ENCODE measurements around the gene MYOD1.

Gene MYOD1

DNA sequence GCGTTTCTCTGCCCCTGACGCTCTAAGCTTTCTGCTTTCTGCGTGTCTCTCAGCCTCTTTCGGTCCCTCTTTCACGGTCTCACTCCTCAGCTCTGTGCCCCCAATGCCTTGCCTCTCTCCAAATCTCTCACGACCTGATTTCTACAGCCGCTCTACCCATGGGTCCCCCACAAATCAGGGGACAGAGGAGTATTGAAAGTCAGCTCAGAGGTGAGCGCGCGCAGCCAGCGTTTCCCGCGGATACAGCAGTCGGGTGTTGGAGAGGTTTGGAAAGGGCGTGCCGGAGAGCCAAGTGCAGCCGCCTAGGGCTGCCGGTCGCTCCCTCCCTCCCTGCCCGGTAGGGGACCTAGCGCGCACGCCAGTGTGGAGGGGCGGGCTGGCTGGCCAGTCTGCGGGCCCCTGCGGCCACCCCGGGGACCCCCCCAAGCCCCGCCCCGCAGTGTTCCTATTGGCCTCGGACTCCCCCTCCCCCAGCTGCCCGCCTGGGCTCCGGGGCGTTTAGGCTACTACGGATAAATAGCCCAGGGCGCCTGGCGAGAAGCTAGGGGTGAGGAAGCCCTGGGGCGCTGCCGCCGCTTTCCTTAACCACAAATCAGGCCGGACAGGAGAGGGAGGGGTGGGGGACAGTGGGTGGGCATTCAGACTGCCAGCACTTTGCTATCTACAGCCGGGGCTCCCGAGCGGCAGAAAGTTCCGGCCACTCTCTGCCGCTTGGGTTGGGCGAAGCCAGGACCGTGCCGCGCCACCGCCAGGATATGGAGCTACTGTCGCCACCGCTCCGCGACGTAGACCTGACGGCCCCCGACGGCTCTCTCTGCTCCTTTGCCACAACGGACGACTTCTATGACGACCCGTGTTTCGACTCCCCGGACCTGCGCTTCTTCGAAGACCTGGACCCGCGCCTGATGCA lies at the start of gene MYOD1:
TSS of gene MYOD1 (plus strand) at position 544 of the 910 bp plus-strand sequence. CDS start at position 756, 212 bp downstream.
- DNase-seq = no peak

DNA sequence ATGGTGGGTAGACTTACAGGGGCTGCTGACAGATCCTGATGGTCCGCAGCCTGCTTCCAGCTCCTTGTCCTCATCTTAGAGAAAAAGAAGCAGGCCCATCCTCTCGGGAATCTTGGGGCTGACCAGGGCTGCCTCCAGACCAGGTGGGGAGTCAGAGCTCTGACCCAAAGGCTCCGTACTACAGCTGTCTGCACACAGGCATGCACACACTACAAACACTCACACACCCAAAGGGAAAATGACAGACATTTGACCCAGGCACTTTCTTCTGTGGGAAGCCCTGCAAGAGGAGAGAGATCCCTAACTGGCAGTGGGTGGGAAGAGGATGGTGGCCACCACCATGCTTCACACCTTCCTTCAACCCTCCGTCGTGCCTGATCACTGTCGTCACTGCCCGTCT lies 46.9 kb upstream of the MYOD1 start:
- DNase-seq = no peak

DNA sequence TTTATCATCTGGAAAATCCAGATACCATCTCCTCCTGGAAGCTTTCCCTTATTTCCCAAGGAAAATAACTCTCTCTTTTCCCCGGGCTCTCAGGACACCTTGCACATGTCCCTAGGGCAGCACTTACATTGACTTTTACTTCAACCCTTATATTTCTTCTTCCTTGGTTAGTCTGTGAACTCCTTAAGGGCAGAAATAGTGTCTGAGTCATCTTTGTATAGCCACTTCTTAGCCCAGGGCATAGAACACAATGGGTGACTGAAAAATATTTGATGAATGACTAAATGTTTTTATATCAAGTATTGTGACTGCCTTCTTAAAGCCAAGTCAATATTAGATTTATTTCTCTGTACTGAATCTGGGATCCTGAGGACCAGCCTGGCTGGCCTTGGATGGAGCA lies 45.4 kb upstream of the MYOD1 start:
- DNase-seq = no peak

DNA sequence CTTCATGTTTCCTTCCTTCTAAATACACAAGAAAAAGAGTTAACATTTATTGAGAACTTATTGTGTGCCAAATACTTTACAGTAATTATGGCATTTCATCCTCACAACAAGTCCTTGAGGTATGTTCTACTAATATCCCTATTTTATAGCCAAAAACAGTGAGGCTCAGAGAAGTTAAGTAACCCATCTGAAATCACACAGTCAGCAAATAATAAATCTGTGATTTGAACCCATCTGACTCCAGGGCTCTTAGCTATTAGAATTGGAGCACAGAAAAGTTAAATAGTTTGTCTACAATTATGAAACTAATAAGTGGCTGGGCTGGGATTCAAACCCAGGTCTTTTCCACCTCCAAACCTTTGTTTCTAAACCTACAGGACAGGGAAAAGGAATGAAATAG lies 36.5 kb upstream of the MYOD1 start:
- no peak for DNase-seq

DNA sequence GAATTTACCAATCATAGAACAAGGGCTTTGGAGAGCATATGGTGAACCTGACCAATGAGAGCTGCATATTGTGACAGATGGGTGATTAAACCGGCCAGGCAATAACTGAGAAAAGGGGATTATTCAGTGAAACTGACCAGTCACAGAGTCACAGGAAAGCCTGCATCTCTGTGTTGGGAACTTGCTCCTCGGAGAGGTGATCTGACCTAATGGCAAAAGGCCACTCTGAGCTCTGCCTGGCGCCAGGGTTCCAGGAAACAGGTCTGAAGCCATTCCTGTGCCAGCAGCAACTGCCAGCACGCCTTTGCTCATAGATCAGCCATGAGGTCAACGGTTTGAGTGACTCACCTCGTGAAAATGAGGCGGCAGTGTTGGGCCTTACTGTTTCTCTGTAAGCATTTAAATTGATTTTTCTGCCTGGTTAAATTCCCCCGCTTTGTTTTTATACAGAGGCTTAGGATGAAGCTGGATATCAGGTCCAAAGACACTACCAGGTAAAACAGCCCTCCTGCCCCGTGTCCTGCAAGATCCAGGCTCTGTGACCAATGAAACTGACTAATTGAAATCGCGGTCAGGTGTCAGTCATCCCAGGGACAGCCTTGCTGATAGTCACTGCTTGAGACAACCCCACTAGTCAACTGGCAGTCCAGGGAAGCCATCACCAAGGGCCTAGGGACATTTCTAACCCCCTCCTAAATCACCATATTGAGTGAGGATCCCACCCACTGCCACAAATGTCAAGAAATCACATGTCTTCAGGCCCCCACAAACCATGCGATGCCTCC lies 35.8 kb upstream of the MYOD1 start:
- no peak for DNase-seq

DNA sequence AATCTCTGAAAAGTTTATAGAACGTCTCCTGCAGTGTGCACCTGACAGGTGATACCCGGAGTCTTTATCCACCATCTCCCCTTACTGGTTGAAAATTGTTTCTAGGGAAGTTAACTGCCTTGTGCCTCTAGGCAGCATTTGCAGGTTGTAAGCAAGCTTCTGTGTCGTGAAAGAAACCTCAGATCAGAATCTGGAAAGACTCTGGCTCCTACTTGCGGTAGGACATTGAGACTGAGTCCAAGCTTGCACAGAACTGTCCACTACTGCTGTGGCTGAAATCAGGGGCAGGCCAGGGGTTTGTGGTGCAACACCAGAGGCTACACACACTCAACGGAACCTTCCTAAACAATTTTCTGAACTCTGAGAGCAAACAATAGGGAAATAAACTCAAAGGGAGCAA lies 34.8 kb upstream of the MYOD1 start:
- DNase-seq = no peak

DNA sequence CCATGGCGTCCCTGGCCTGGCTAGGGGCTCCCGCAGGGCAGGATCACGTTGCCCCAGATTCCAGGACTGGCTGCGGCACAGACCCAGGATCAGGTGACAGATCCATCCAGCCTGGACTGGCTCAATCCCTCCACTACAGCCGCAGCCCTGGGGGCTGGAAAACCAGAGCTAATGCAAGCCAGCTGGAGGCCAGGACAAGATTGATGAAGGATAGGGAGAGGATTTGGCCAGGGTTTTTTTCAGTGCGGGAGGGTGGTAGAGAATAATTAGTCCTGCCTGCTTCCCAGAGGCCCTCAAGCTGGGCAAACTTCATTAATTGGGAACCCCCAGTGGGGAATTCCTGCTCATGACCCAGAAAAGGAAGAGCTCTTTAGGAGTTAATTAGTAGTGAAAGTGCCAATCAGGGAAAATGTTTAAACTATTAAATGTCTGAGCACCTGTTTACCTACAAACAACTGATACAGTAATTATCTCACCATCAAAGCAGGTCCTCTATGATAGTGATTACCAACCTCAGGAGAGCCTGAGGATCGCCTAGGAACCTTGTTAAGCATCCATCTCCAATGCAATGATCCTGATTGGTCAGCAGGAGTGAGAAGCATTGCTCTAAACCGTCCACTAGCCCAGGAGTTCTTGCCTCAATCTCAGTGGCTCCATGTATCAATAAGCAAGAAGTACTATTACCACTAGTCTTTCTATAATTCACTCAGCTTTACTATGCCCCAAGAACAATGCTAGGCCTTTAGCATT lies 33.0 kb upstream of the MYOD1 start:
- no peak for DNase-seq

DNA sequence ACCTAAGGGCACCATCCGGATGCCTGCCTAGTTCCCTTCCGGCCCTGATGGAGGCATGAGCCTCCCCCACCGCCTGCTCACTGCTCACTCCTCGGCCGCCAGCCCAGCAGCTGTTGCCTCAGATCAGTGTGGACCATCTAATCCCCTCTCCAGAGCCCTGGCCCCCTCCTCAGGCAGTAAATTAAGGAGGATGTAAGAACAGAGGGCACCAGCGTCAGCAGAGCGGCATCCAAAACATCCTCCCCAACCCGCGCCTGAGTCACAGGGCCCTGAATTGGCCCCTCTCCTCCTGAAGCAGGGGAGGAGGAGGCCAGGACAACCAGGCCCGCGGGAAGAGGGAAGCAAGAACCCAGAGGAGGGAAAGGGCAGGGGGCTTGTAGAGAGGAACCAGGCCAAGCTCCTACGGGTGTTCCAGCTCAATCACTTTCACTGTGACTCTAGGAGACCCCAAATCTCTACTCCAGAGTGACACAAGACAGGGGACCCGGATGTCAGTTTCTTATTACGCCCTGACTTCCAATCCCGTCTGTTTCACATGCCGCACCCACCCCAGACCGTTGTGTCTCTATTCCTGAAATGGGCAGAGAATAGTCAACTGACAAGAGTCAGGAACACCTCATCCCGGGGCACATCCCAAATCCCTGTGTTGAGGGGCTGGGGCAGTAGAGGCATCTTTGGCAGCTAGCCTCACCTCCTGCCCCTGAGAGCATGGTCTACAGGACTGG lies 31.3 kb upstream of the MYOD1 start:
- no peak for DNase-seq

DNA sequence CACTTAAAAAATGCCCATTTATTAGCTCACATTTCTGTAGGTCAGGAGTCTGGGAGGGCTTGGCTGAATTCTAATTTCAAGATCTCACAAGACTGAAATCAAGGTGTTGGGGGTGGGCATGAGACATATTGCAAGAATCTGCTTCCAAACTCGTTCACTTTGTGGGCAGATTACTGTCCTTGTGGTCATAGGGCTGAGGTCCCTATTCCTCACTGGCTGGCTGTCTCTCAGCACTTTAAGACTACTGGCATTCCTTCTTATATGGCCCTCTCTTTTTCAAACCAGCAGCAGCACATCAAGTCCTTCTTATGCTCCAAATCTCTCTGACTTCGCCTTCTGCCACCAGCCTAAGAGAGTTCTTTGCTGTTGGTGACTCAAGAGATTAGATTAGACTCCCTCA lies 27.8 kb upstream of the MYOD1 start:
- no peak for DNase-seq

DNA sequence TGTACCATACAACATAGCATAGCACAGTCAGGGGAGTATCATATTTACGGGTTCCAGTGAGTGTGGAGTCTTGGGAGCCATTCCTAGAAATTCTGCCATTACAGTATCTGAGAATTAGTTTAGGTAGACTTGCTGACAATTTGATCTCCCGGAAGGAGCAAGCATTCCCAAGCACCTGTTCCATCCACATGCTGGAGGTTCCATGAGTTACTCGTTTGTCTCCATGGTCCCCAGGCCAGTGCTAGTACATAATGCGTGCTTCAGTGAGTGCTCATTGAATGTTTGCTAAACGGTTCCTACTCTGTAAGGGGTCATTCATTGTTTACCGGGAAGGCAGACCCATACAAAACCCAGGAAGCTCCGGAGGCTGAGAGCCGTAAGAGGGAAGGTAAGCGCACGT lies 27.4 kb upstream of the MYOD1 start:
- no peak for DNase-seq

DNA sequence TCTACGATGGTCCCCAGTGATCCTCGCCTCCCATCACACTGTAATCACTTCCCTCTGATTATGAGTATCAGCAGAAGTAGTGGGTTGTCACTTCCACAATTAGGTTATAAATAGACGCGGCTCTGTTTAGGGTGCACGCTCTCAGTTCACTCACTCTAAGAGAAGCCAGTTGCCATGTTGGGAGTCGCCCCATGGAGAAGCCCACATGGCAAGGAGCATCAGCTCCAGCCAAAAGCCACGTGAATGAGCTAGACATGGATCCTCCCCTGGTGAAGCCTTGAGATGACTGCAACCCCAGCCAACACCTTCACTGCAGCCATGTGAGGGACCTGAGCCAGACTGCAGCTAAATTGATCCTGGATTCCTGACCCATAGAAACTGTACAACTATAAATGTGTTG lies 26.4 kb upstream of the MYOD1 start:
- no peak for DNase-seq

DNA sequence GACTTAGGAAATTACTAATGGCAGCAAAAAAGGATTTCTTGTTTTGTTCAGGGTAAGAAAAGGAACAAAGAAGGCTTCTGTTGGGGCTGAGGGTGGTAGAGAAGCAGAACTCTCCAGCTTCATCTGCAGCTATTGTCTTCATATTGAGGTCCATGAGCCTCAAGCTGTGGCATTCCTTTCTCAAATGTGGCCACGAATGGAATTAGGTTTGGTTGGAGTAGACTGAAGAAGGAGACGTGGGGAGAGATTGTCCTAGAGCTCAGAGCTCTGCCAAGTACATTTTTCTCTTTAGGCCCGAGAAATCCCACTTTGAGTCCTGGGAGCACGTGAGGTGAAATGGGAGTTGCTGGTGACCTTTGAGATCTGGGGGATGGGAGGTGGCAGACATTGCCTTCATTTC lies 25.8 kb upstream of the MYOD1 start:
- DNase-seq = no peak

DNA sequence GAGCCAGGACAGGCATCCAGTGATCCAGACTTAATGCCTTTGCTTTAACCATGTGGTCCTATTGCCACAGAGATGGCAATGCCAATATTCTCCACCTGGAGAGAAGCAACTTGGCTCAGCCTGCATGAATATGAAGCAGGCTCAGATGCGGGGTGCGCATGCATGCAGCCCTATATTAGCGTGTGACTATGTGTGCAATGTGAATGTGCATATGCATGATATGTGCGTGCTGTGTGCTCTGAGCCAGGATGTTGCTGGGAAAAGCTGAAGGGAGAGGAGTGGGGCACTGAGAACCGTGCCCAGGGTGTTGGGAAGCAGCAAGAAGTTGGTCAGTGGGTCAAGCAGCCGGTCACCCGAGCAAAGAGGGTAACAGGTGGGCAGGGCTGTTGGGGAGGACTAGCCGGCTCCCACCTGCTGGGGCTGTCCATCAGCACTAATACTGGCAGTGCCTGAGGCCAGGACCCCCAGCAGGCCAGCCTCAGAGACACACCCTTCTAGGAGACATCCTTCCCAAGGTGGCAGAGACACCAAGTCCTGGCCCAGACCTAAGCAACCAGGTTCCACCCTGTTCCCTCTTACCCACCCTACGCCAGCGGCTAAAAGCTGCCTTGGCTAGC lies 24.8 kb upstream of the MYOD1 start:
- no peak for DNase-seq

DNA sequence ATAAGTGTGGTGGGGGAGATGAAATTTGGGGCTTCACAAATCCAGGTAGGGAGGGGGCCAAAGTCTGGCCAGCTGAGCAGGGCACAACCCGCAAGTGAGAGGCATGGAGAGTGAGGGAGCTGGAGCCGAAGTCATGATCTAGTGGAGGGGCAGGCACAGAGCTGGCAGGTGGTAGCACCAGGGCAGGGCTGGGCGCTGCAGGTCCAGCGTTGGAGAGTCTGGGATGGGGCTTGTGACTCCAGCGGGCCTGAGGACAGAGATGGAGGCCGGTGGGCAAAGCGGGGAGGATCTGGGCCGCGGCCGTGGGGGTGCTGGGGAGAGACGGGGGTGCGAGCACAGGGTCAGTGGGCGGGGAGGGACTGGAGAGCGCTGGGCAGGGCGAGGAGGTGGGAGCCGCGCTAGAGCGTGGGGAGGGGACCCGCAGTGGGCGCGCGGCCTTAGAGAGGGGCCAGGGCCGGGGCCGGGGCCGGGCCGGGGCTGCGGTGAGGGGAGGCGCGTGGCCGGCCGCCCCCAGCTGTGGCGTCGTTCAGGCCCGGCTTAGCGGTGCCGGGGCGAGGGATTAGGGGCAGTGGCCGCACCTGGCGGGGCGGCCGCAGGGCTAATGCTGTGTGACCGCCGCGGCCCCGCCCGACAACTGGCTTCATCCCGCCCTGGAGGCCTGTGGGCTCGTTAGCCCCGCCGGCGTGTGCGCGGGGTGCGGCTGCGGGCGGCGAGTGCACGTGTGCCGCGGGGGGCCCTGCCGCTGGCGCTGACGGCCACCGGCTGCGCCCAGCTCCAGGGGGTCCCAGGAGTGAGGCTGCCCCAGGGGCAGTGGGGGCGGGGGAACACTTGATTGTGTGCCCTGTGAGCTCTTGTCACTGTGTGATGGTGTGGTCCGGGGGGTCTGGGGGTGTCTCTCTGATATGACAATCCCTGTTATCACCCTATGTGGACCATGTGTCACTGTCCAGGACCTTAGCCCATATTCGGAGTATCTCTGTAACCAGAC lies 23.6 kb upstream of the MYOD1 start:
- DNase-seq = no peak

DNA sequence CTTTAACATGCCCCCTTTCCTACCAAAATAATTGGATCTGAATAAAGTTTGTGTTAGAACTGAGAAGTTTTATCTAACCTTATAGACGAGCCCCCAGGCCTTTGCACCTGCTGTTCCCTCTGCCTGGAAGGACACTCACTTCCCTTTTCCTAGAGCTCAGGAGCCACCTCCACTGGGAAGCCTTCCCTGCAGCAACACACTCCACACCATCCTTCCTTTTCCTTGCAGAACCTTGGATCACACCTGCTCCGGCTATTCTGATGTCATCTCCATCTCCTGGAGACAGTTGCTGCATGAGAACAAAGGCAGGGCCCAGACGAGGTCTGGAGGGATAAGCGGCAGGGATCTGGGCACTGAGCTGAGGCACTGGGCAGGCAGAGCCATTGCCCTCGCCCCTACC lies 22.6 kb upstream of the MYOD1 start:
- no peak for DNase-seq

DNA sequence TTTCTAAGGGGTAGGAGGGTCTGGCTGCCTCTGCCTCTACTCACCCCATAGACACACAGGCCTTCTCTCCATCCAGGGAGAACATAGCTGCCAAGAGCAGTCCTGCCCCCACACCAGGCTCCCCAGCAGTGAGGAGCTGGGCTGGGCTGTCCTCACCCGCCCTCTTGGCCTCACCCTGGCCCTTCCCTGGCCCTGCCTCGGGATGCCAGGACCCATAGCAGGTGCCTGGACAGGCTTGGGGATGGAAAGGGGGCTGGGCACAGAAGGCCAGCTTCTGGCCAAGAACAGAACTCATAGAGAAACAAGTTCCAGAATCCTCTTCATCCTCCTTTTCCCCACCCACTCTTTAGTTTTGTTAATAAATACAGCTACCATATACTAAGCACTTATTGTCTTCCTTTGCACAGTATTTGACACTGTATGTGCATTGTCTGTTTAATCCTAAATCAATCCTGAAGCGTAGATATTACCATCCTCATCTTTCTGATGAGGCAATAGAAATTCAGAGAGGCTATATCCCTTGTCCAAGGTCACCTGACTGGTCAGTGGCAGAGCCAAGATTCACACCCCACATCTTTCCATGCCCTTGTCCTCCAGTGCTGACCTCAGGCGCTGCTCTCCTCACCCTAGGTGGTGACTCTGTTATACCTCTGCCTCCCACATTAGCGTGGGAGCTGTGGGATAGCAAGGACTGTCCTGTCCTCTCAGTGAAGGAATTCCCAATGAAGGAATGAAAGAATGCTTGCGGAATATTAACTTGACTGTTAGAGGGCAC lies 22.0 kb upstream of the MYOD1 start:
- DNase-seq = no peak

DNA sequence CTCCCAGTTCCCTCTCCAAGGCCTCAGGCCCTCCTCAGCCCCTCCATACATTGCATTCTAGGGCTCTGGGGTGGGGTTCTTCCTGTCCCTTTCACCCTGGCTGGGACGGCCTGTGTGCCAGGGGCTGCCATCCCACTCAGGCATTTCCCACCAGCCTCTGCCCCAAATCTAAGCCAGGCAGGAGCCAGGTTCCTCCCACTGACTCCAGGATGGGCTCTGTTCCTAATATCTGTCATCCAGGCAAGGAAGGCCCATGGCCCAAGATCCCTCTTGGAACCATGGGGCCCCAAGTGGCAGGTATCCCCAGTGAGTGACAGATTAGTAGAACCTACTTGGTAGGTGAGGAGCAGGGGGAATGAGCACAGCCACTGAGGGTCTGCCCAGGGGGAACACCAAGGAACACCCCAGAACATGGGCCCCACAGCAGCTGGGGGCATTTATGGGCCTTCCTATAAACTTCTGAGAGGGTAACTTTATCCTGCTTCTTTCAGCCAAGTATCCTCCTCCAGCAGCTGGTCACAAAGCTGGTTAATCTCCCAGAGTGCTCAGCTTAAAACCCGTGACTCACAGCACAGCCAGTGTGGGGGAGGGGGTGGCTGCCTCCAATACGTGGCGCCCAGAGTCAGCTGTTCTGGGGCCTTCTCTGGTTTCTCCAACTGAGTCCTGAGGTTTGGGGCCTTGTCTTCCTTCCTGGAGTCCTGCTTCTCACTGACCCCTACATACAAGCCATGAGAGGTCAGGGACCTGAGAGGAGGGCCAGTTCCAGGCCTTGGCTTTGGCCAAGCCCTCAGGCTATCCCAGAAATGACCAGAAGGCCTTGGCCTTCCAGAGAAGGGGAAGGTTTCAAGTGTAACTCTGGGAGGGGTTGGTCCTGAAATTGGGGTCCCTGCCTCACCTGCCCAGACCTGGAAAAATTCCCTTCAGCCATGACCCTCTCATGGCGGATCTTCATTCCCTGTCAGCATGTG lies 19.9 kb upstream of the MYOD1 start:
- DNase-seq = no peak

DNA sequence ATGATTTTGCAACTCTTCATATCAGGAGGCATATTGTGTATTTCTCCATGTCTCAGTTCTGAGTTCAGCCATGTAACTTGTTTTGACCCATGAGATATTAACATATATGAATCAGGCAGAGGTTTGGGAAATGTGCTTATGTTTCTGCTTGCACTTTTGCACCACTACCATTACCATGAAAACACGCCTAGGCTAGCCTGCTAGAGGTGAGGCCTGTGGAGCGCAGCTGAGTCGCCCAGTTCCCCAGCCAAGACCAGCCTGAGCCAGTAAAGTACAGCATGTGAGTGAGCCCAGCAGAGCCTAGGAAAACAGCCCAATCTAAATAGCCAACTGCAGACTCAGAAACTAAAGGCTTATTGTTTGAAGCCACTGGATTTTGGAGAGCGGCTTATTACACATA lies 18.4 kb upstream of the MYOD1 start:
- no peak for DNase-seq

DNA sequence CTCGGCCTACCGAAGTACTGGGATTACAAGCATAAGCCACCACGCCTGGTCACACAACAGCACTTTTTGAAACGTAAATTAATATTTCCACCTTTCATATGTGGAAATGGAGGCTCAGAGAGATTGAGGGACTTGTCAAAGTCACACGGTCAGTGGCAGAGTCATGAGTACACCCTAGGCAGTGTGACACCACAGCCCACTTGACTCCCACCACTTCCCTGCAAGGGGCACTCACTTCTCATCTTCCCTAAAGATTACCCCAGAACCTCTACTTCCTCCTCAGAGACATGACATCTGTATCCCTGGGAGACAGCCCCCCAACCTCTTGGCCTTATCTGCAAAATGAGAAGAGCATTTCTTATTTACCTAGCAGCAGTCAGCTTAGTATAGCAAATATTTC lies 16.5 kb upstream of the MYOD1 start:
- no peak for DNase-seq

Data from cortex of kidney (tissue), 1 donor.